Right renal cortex interstitium (tissue), 3 donors: Measurements from ENCODE around the gene HSPB6. TPM values are rescaled to one million over a fixed set of nuclear protein-coding genes. Genes with fewer than 3 reads are reported as not detected.
"Not testable (repeated sequence)": the region's sequence is repeated elsewhere in the genome, so short reads cannot be mapped to it uniquely, and the experiment has no call there.

Experiments
- DNase-seq, 3 donors: peaks; one replicate each; pipeline ENCODE4 v3.0.0-alpha.2; 2013; ENCODE audit warnings: low read depth in 3 of 3, low spot score in 2 of 3
- polyA plus RNA-seq, 3 donors: library from polyadenylated mRNA; unstranded; fragments of 120-200 nt; gene quantifications; one replicate each; pipeline ENCODE4 v1.2.1, GENCODE V29; 2013; ENCODE audit not compliant: insufficient read length in 3 of 3

The HSPB6 gene
- polyA plus RNA-seq, 3 donors: 17.5 to 21.5 (median 18.7) TPM

DNA sequence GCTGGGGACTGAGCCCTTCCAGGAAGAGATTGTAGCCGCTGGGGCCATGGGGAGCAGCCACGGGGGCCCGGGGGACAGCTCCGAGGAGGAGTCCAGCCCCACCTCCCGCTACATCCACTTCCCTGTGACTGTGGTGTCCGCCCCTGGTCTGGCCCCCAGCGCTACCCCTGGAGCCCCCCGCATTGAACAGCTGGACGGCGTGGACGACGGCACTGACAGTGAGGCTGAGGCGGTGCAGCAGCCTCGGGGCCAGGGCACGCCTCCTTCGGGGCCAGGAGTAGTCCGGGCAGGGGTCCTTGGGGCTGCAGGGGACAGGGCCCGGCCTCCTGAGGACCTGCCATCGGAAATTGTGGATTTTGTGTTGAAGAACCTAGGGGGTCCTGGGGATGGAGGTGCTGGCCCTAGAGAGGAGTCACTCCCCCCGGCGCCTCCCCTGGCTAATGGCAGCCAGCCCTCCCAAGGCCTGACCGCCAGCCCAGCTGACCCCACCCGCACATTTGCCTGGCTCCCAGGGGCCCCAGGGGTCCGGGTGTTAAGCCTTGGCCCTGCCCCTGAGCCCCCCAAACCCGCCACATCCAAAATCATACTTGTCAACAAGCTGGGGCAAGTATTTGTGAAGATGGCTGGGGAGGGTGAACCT, 24.2 kb downstream of the HSPB6 start:
- no peak for DNase-seq

GRCh38 chr19:35731779-35732405, 24.9 kb downstream of the HSPB6 start:
- no peak for DNase-seq

DNA sequence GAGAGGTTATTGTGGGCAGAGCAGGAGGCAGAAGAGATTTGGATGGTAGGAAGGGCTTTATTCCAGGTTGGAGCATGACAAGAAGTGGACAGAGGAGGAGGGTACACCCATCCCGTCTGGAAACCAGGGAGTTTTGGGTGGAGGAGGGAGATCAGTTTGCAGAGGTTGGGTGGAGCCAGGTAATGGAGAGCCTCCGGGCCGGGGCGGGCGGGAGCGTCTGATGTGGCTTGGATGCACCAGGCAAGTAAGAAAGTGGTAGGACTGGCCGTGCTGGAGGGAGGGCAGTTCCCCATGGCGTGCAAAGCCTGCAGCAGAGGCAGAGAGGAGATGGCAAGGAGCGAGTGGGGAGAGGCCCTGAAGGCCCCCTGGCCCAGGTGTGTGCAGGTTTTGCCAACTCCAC, 25.5 kb downstream of the HSPB6 start:
- no peak for DNase-seq

GRCh38 chr19:35730326-35730725, 26.5 kb downstream of the HSPB6 start:
- no peak for DNase-seq

DNA sequence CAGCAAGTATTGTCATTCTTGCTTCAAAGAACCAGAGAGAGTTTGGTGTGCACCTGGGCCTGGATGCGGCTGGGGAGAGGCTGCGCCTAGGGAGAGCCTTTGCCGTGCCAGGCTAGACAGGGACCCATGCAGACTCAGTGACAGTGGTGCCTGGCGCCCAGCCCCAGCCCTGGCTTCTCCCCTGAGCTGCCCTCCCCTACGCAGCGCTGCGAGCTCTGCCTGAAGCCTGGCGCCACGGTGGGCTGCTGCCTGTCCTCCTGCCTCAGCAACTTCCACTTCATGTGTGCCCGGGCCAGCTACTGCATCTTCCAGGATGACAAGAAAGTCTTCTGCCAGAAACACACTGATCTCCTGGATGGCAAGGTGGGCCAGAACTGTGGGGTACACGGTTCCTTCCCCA, 27.1 kb downstream of the HSPB6 start:
- no peak for DNase-seq

GRCh38 chr19:35729021-35729420, 27.8 kb downstream of the HSPB6 start:
- DNase-seq: no peak

- no peak for DNase-seq
Observed at GRCh38 chr19:35727956-35728706, 28.7 kb downstream of the HSPB6 start.

DNA sequence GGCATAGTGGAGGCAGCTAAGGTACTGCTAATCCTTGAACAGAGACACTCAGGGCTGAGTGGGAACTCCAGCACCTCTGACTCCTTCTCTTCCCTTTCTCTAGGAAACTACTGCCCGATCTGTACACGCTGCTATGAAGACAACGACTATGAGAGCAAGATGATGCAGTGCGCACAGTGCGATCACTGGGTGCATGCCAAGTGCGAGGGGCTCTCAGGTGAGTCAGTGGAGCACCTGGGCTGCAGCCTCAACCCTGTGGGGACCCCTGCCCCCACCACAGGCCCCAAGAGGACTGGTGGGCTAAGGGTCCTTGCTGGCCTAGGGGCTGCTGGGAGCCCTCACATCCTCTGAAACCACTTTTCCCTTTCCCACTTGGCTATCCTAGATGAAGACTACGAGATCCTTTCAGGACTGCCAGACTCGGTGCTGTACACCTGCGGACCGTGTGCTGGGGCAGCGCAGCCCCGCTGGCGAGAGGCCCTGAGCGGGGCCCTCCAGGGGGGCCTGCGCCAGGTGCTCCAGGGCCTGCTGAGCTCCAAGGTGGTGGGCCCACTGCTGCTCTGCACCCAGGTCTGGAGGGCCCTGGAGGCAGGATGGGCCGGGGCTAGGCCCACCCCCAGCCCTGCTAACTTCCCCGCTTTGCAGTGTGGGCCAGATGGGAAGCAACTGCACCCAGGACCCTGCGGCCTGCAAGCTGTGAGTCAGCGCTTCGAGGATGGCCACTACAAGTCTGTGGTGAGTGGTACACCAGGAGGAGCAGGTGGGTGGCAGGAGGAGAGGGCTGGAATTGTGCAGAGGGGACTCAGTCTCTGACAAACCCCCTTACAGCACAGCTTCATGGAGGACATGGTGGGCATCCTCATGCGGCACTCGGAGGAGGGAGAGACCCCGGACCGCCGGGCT, 29.5 kb downstream of the HSPB6 start:
- no peak for DNase-seq

GRCh38 chr19:35725216-35725861, 31.5 kb downstream of the HSPB6 start:
- no peak for DNase-seq

- no peak for DNase-seq
Observed at GRCh38 chr19:35724560-35724959, 32.3 kb downstream of the HSPB6 start.

DNA sequence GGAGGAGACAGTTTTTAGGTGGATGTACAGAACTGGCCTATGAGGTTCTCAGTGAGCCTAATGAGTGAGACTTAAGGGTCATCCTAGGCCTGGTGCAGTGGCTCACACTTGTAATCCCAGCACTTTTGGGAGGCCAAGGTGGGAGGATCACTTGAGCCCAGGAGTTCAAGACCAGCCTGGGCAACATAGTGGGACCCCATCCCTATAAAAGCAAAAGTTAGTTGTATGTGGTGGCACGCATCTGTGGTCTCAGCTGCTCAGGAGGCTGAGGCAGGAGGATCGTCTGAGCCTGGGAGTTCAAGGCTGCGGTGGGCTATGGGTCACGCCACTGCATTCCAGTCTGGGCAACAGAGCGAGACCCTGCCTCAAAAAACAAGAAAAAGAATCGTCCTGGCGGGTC, 32.7 kb downstream of the HSPB6 start:
- DNase-seq: not testable (repeated sequence)

DNA sequence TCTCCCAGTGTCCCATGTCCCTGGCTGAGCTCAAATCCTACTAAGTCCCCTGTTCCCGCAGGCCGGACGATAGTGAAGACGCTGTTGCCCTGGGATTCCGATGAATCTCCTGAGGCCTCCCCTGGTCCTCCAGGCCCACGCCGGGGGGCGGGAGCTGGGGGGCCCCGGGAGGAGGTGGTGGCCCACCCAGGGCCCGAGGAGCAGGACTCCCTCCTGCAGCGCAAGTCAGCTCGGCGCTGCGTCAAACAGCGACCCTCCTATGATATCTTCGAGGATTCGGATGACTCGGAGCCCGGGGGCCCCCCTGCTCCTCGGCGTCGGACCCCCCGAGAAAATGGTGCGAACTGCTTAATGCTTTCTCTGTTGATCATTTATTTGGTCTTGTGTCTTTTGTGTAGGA, 33.2 kb downstream of the HSPB6 start:
- no peak for DNase-seq

GRCh38 chr19:35722897-35723296, 33.9 kb downstream of the HSPB6 start:
- no peak for DNase-seq

GRCh38 chr19:35722461-35722860, 34.4 kb downstream of the HSPB6 start:
- DNase-seq: no peak

DNA sequence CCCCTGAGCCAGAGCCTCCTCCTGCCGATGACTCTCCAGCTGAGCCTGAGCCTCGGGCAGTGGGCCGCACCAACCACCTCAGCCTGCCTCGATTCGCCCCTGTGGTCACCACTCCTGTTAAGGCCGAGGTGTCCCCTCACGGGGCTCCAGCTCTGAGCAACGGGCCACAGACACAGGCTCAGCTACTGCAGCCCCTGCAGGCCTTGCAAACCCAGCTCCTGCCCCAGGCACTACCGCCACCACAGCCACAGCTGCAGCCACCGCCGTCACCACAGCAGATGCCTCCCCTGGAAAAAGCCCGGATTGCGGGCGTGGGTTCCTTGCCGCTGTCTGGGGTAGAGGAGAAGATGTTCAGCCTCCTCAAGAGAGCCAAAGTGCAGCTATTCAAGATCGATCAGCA, 35.5 kb downstream of the HSPB6 start:
- DNase-seq: no peak

- DNase-seq: no peak
Observed at GRCh38 chr19:35720648-35721047, 36.2 kb downstream of the HSPB6 start.

DNA sequence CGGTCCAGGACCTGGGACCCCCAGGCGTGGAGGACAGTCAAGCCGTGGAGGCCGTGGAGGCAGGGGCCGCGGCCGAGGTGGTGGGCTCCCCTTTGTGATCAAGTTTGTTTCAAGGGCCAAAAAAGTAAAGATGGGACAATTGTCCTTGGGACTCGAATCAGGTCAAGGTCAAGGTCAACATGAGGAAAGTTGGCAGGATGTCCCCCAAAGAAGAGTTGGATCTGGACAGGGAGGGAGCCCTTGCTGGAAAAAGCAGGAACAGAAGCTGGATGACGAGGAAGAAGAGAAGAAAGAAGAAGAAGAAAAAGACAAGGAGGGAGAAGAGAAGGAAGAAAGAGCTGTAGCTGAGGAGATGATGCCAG, 36.7 kb downstream of the HSPB6 start:
- no peak for DNase-seq

- no peak for DNase-seq
Observed at GRCh38 chr19:35719402-35720162, 37.2 kb downstream of the HSPB6 start.

- no peak for DNase-seq
Observed at GRCh38 chr19:35718345-35719041, 38.3 kb downstream of the HSPB6 start.
